Measurements from ENCODE around the gene DLL1. TPM values are rescaled to one million over a fixed set of nuclear protein-coding genes. Genes with fewer than 3 reads are reported as not detected.
"Not testable (repeated sequence)": the region's sequence is repeated elsewhere in the genome, so short reads cannot be mapped to it uniquely, and the experiment has no call there.

DLL1 gene, protein sequence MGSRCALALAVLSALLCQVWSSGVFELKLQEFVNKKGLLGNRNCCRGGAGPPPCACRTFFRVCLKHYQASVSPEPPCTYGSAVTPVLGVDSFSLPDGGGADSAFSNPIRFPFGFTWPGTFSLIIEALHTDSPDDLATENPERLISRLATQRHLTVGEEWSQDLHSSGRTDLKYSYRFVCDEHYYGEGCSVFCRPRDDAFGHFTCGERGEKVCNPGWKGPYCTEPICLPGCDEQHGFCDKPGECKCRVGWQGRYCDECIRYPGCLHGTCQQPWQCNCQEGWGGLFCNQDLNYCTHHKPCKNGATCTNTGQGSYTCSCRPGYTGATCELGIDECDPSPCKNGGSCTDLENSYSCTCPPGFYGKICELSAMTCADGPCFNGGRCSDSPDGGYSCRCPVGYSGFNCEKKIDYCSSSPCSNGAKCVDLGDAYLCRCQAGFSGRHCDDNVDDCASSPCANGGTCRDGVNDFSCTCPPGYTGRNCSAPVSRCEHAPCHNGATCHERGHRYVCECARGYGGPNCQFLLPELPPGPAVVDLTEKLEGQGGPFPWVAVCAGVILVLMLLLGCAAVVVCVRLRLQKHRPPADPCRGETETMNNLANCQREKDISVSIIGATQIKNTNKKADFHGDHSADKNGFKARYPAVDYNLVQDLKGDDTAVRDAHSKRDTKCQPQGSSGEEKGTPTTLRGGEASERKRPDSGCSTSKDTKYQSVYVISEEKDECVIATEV
- total RNA-seq = 1 to 10 TPM; 3.3 to 8.6 (median 4.7) TPM
- 1.5 TPM for total RNA-seq (2013)
- total RNA-seq = 1.2 to 18.4 (median 7.3) reads per million in 29 experiments

DNA sequence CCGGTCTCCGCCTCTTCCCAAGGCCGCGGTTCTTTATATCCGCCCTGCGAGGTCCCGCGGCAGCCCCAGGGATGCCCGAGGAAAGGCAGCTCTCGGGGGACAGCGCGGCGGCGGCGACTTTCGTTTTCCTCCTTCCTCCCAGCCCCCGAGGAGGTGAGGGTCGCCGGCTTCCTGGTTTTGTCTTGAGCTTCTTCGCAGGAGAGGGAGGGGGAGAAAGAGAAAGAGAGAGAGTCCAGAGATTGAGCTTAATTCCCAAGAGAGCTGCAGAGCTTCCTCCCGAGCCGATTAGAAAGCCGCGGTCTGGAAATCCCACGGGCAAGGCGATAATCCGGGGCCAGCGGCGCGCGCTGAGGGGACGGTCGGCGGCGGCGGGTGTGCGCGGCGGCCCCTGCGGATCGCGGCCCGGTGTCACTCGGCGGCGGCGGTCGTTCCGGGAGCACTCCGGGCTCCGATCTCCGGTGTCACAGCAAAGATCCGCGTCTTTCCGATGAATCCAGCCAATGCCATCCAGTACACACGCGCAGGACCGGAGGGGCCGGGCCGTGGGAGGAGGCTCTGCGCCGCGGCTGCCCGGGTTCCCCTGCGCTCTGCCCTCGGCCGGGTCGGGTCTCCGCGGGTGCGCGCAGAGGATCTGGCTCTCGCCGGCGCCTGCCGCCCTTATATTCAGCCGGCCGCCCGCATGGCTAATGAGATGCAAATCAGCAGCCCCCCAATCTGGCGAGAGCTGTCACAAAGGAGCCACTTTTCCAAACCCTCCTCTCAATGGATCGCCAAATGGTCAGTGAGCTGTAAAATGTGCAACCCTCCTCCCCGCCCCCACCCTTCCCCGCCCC, at the start of gene DLL1:
Gene DLL1 (minus strand): TSS at position 783 of the 833 bp plus-strand sequence. CDS start 939 bp downstream, outside the sequence.
- WGBS (ENCODE audit: insufficient coverage) = under 1% methylated on average over 67 of the region's 83 CpGs
- POLR2A ChIA-PET = interaction anchor here in 1 of 2 donors (0.5 to 0.7 kb wide), 2 partner anchors 103 to 350 kb away, joined by 8 to 10 read pairs; no protein-coding TSS in a partner anchor

DNA sequence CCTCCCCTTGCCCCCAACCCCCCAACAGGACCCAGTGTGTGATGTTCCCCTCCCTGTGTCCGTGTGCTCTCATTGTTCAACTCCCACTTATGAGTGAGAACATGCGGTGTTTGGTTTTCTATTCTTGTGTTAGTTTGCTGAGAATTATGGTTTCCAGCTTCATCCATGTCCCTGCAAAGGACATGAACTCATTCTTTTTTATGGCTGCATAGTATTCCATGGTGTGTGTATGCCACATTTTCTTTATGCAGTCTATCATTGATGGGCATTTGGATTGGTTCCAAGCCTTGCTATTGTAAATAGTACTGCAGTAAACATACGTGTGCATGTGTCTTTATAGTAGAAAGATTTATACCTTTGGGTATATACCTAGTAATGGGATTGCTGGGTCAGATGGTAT, 44.3 kb upstream of the DLL1 start:
- H3K27me3 ChIP-seq (replicated peaks in 1 of 2; ENCODE audit: control insufficient read depth in 2 of 2, extremely low read depth in 1 of 2, insufficient read depth in 2 of 2, low read length in 1 of 2); H3K27ac Mint-ChIP-seq; DNase-seq; H3K27ac ChIP-seq (ENCODE audit: low read length); H3K4me1 ChIP-seq (ENCODE audit: control insufficient read depth in 1 of 2, extremely low read depth in 1 of 2, insufficient read depth in 2 of 2, low read length in 2 of 2); ATAC-seq (replicated peaks in 1 of 4); POLR2A ChIA-PET; CTCF ChIA-PET; H3K9me3 ChIP-seq; H3K9me3 Mint-ChIP-seq; H3K27me3 Mint-ChIP-seq; H3K4me3 Mint-ChIP-seq; H3K4me3 ChIP-seq (ENCODE audit: control insufficient read depth in 1 of 2, extremely low read depth in 1 of 2, low read length in 1 of 2): not testable (repeated sequence)
- Mint-ChIP-seq H3K4me1 (peaks cover 42 to 46% (median 46%) of the 10 kb centered on the region in 3 donors), H3K36me3 (peaks cover 67% of the 10 kb centered on the region)
- no CpG with 5 or more reads among the region's 3 CpGs for WGBS (ENCODE audit: insufficient coverage)
- peaks cover 9 to 33% of the 10 kb centered on the region in 2 donors for H3K36me3 ChIP-seq (ENCODE audit: control insufficient read depth in 2 of 2, extremely low read depth in 1 of 2, insufficient read depth in 1 of 2, low read length in 1 of 2)

More for the DNA sequence above, at the start of gene DLL1:
- ATAC-seq (replicated peaks in 1 of 4) (peak; percentile 17 to 33 (median 23)), DNase-seq (peak in 8 of 35 experiments; percentile 26 to 59 (median 34))
- Histone ChIP-seq H3K9me3 (no peaks in the 10 kb centered on the region), H3K36me3 (ENCODE audit: control insufficient read depth in 2 of 2, extremely low read depth in 1 of 2, insufficient read depth in 1 of 2, low read length in 1 of 2) (no peaks in the 10 kb centered on the region), H3K4me1 (ENCODE audit: control insufficient read depth in 1 of 2, extremely low read depth in 1 of 2, insufficient read depth in 2 of 2, low read length in 2 of 2) (peaks cover 34 to 67% of the 10 kb centered on the region in 2 experiments), H3K4me3 (ENCODE audit: control insufficient read depth in 1 of 2, extremely low read depth in 1 of 2, low read length in 1 of 2) (peak within 1 kb of the TSS; percentile 75 to 93), H3K27ac (ENCODE audit: low read length) (no peak within 1 kb of the TSS), H3K27me3 (replicated peaks in 1 of 2; ENCODE audit: control insufficient read depth in 2 of 2, extremely low read depth in 1 of 2, insufficient read depth in 2 of 2, low read length in 1 of 2) (peaks cover 12 to 85% of the 10 kb centered on the region in 2 experiments)
- H3K27ac Mint-ChIP-seq = peak within 1 kb of the TSS in 1 of 2 donors; percentile 44
- CTCF ChIA-PET = interaction anchor here (0.5 to 2.1 kb wide), 3 partner anchors 13 to 42 kb away, joined by 4 to 6 read pairs (median 6); no protein-coding TSS in a partner anchor
- peaks cover 49 to 52% (median 49%) of the 10 kb centered on the region in 3 donors for H3K4me1 Mint-ChIP-seq
- H3K4me3 Mint-ChIP-seq = peak within 1 kb of the TSS; percentile 87 to 97 (median 90)
- H3K36me3 Mint-ChIP-seq = peaks cover 3% of the 10 kb centered on the region
- H3K27me3 Mint-ChIP-seq = peaks cover 19 to 45% of the 10 kb centered on the region in 2 donors
- H3K9me3 Mint-ChIP-seq = no peaks in the 10 kb centered on the region

DNA sequence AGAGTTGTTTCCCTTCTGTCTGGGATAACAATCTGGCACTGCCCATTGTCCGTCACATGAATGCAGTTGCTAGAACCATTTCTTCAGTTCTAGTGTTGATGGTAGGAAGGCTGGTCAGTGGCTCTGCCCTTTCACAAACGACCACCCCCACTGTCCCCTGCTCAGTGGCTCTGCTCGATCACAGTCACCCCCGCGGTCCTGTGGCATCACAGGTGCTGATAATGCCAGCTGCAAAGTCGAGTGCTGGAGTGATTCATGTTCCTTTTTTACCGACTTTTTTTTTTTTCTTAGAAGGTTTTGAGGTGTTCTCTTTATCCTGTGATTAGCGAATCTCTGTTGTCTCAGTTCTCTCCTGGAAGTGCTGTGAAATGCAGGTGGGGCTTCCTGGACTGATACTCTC, 38.4 kb upstream of the DLL1 start:
- Histone ChIP-seq H3K27me3 (replicated peaks in 1 of 2; ENCODE audit: control insufficient read depth in 2 of 2, extremely low read depth in 1 of 2, insufficient read depth in 2 of 2, low read length in 1 of 2) (no peaks in the 10 kb centered on the region), H3K4me3 (ENCODE audit: control insufficient read depth in 1 of 2, extremely low read depth in 1 of 2, low read length in 1 of 2) (no peak overlapping the region), H3K4me1 (ENCODE audit: control insufficient read depth in 1 of 2, extremely low read depth in 1 of 2, insufficient read depth in 2 of 2, low read length in 2 of 2) (no peaks in the 10 kb centered on the region), H3K9me3 (no peaks in the 10 kb centered on the region), H3K36me3 (ENCODE audit: control insufficient read depth in 2 of 2, extremely low read depth in 1 of 2, insufficient read depth in 1 of 2, low read length in 1 of 2) (peaks cover 12 to 67% of the 10 kb centered on the region in 2 donors), H3K27ac (ENCODE audit: low read length) (no peak overlapping the region)
- ATAC-seq (replicated peaks in 1 of 4) (no peak), DNase-seq (no peak)
- H3K27ac Mint-ChIP-seq = no peak overlapping the region
- WGBS (ENCODE audit: insufficient coverage) = 80% methylated on average over 4 of the region's 8 CpGs
- ChIA-PET CTCF (no interaction called here), POLR2A (no interaction called here)
- peaks cover 70% of the 10 kb centered on the region for H3K36me3 Mint-ChIP-seq
- H3K4me3 Mint-ChIP-seq = no peak overlapping the region
- H3K27me3 Mint-ChIP-seq = no peaks in the 10 kb centered on the region
- peaks cover 8 to 18% (median 12%) of the 10 kb centered on the region in 3 donors for H3K4me1 Mint-ChIP-seq
- no peaks in the 10 kb centered on the region for H3K9me3 Mint-ChIP-seq

DNA sequence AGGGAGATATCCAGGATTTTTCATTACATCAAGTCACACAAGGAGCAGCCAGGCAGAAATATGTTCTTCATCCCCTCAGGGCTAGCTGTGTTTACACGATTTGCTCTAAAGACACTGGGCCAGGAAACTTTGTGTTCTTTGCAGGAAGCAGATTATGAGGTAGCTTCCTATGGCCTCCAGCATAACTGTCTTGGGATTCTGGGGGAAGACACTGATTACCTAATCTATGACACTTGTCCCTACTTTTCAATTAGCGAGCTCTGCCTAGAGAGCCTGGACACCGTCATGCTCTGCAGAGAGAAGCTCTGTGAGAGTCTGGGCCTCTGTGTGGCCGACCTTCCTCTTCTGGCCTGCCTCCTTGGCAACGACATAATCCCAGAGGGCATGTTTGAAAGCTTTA, 26.8 kb upstream of the DLL1 start:
- no peak overlapping the region for H3K27ac Mint-ChIP-seq
- H3K4me1 Mint-ChIP-seq = peaks cover 57 to 62% (median 60%) of the 10 kb centered on the region in 3 donors
- ATAC-seq (replicated peaks in 1 of 4) = no peak
- ChIA-PET CTCF (no interaction called here), POLR2A (interaction anchor here (0.6 to 1.2 kb wide), 3 partner anchors 8 to 240 kb away, joined by 3 to 4 read pairs (median 4); no protein-coding TSS in a partner anchor)
- H3K27me3 Mint-ChIP-seq = no peaks in the 10 kb centered on the region
- DNase-seq = no peak
- Histone ChIP-seq H3K27ac (ENCODE audit: low read length) (no peak overlapping the region), H3K4me1 (ENCODE audit: control insufficient read depth in 1 of 2, extremely low read depth in 1 of 2, insufficient read depth in 2 of 2, low read length in 2 of 2) (peaks cover 0 to 10% of the 10 kb centered on the region in 2 experiments), H3K36me3 (ENCODE audit: control insufficient read depth in 2 of 2, extremely low read depth in 1 of 2, insufficient read depth in 1 of 2, low read length in 1 of 2) (peaks cover 3 to 24% of the 10 kb centered on the region in 2 donors), H3K27me3 (replicated peaks in 1 of 2; ENCODE audit: control insufficient read depth in 2 of 2, extremely low read depth in 1 of 2, insufficient read depth in 2 of 2, low read length in 1 of 2) (no peaks in the 10 kb centered on the region), H3K9me3 (no peaks in the 10 kb centered on the region), H3K4me3 (ENCODE audit: control insufficient read depth in 1 of 2, extremely low read depth in 1 of 2, low read length in 1 of 2) (no peak overlapping the region)
- 95% methylated on average over 3 of the region's 5 CpGs for WGBS (ENCODE audit: insufficient coverage)
- no peak overlapping the region for H3K4me3 Mint-ChIP-seq
- no peaks in the 10 kb centered on the region for H3K9me3 Mint-ChIP-seq
- H3K36me3 Mint-ChIP-seq = peaks cover 45% of the 10 kb centered on the region

DNA sequence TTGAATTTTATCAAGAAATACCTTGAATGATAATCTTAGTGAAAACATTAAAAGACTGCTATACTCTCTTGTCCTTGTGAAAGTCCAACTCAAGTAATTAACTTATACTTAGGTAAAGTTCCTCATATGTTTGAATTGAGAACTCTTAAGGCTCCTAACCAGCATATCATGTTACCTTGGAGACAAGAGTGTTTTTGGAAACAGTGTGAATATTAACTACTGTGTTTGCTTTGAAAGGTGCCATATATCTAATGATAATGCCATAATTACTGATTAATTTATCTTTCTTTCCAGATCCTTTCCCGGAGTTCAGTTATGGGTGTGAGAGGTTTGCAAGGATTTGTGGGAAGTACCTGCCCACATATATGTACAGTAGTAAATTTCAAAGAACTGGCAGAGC, 26.2 kb upstream of the DLL1 start:
- peaks cover 55 to 61% (median 58%) of the 10 kb centered on the region in 3 donors for H3K4me1 Mint-ChIP-seq
- no peak for ATAC-seq (replicated peaks in 1 of 4)

More for the DNA sequence above, 26.2 kb upstream of the DLL1 start:
- Mint-ChIP-seq H3K27ac (no peak overlapping the region), H3K4me3 (no peak overlapping the region), H3K9me3 (no peaks in the 10 kb centered on the region), H3K36me3 (peaks cover 39% of the 10 kb centered on the region), H3K27me3 (no peaks in the 10 kb centered on the region)
- ChIA-PET POLR2A (interaction anchor here in 1 of 2 donors (0.6 to 1.2 kb wide), 2 partner anchors 30 to 241 kb away, joined by 3 to 4 read pairs; no protein-coding TSS in a partner anchor), CTCF (no interaction called here)
- Histone ChIP-seq H3K36me3 (ENCODE audit: control insufficient read depth in 2 of 2, extremely low read depth in 1 of 2, insufficient read depth in 1 of 2, low read length in 1 of 2) (peaks cover 0 to 26% of the 10 kb centered on the region in 2 donors), H3K4me1 (ENCODE audit: control insufficient read depth in 1 of 2, extremely low read depth in 1 of 2, insufficient read depth in 2 of 2, low read length in 2 of 2) (peaks cover 0 to 11% of the 10 kb centered on the region in 2 experiments), H3K27ac (ENCODE audit: low read length) (no peak overlapping the region), H3K4me3 (ENCODE audit: control insufficient read depth in 1 of 2, extremely low read depth in 1 of 2, low read length in 1 of 2) (no peak overlapping the region), H3K27me3 (replicated peaks in 1 of 2; ENCODE audit: control insufficient read depth in 2 of 2, extremely low read depth in 1 of 2, insufficient read depth in 2 of 2, low read length in 1 of 2) (no peaks in the 10 kb centered on the region), H3K9me3 (no peaks in the 10 kb centered on the region)
- no CpG with 5 or more reads among the region's 1 CpG for WGBS (ENCODE audit: insufficient coverage)
- no peak for DNase-seq

All from T-cell (primary cell).